Testis (tissue), 3 donors: ENCODE results near the gene SETD5. TPM values are rescaled to one million over a fixed set of nuclear protein-coding genes. Genes with fewer than 3 reads are reported as not detected.

ENCODE experiments used
- DNase-seq: peaks from one replicate; pipeline ENCODE4 v3.0.0-alpha.2; 2019
- H3K27ac ChIP-seq, 2 donors: fragments of 200-600 bp; sonication (generic); one replicate each; pipeline ENCODE4 v1.5.1; 2019
- H3K27me3 ChIP-seq: fragments of 200-600 bp; sonication (generic); one replicate; pipeline ENCODE4 v1.5.1; 2019
- H3K36me3 ChIP-seq: fragments of 200-600 bp; sonication (generic); one replicate; pipeline ENCODE4 v1.5.1; 2017; ENCODE audit warnings: low read depth; ENCODE audit errors: missing control alignments
- H3K4me1 ChIP-seq: fragments of 200-600 bp; sonication (generic); one replicate; pipeline ENCODE4 v1.5.1; 2019
- H3K4me3 ChIP-seq, 2 donors: fragments of 200-600 bp; sonication (generic); one replicate each; pipeline ENCODE4 v1.5.1; 2017 to 2019
- H3K9me3 ChIP-seq: fragments of 200-600 bp; sonication (generic); one replicate; pipeline ENCODE4 v1.5.1; 2017
- CTCF ChIP-seq, 3 experiments: fragments of 450-650 bp in 2 of 3; fragments of 200-600 bp in 1 of 3; sonication (generic) in 1 of 3; IDR thresholded peaks; one replicate each; pipeline ENCODE4 v1.5.1; 2016 to 2019; ENCODE audit warnings: antibody characterized with exemption in 3 of 3, mild to moderate bottlenecking in 2 of 3, moderate library complexity in 1 of 3
- POLR2A ChIP-seq: fragments of 450-650 bp; IDR thresholded peaks from one replicate; pipeline ENCODE4 v1.6.1; 2017; ENCODE audit warnings: antibody characterized with exemption, mild to moderate bottlenecking, moderate library complexity
- WGBS, 2 donors: methylation state at CpG; one replicate each; pipeline ENCODE4 v1.1.5; 2018; 5-methylcytosine and 5-hydroxymethylcytosine counted together
- intact Hi-C: fragments of 100-400 bp; cut with DNase I; formaldehyde crosslinking; loops from one replicate; pipeline ENCODE4 v1.15.1; 2023; ENCODE audit warnings: low total_unique reads
- polyA plus RNA-seq: library from polyadenylated mRNA; stranded (reverse); fragments of 350-450 nt; fragmentation: Illumina TruSeq; extraction: RNeasy Lipid Tissue Mini Kit (QIAGEN cat#74804); gene quantifications from one replicate; pipeline ENCODE4 v1.2.3, GENCODE V29; 2014; ENCODE audit warnings: low read depth, low replicate concordance; ENCODE audit not compliant: insufficient read depth
- total RNA-seq, 2 donors: library from RNA; depleted of rRNA; stranded (reverse); fragments of >200 nt; gene quantifications; one replicate each; pipeline ENCODE4 v1.2.3, GENCODE V29; 2016

SETD5 gene
- total and polyA plus RNA-seq, 3 donors from 2014 or later: 70.5 to 168 (median 155) TPM

GRCh38 chr3:9507586-9508578, 110.5 kb downstream of the SETD5 start:
- WGBS, 2 donors: 52 to 72% methylated on average over 9 to 13 of the region's 14 CpGs
- DNase-seq: no peak
- Histone ChIP-seq H3K36me3 (no peaks in the 10 kb centered on the region), H3K9me3 (no peaks in the 10 kb centered on the region), H3K27me3 (no peaks in the 10 kb centered on the region), H3K4me1 (no peaks in the 10 kb centered on the region), H3K4me3 (no peak overlapping the region), H3K27ac (no peak overlapping the region)
- TF ChIP-seq POLR2A: no peak
- no peak for TF ChIP-seq CTCF (IDR thresholded peaks at IDR 0.05)
- intact Hi-C loops: no loop called here

- H3K27ac ChIP-seq: no peak overlapping the region
- DNase-seq: no peak
- intact Hi-C loops: no loop called here
- no peaks in the 10 kb centered on the region for H3K27me3 ChIP-seq
- no peaks in the 10 kb centered on the region for H3K9me3 ChIP-seq
- WGBS, 2 donors: 7 to 15% methylated on average over 20 to 22 of the region's 25 CpGs
- H3K36me3 ChIP-seq: no peaks in the 10 kb centered on the region
- TF ChIP-seq POLR2A: no peak
- TF ChIP-seq CTCF (IDR thresholded peaks at IDR 0.05): no peak
- no peak overlapping the region for H3K4me3 ChIP-seq
- H3K4me1 ChIP-seq: no peaks in the 10 kb centered on the region
Measured at GRCh38 chr3:9508781-9509180, 111.4 kb downstream of the SETD5 start.

- no peaks in the 10 kb centered on the region for H3K27me3 ChIP-seq
- TF ChIP-seq CTCF (IDR thresholded peaks at IDR 0.05): no peak
- no peak for TF ChIP-seq POLR2A
- no peak for DNase-seq
- H3K4me3 ChIP-seq: no peak overlapping the region
- intact Hi-C loops: no loop called here
- 53 to 70% methylated on average over 7 of the region's 7 CpGs for WGBS, 2 donors
- H3K4me1 ChIP-seq: no peaks in the 10 kb centered on the region
- H3K36me3 ChIP-seq: no peaks in the 10 kb centered on the region
- H3K27ac ChIP-seq: no peak overlapping the region
- no peaks in the 10 kb centered on the region for H3K9me3 ChIP-seq
Measured at GRCh38 chr3:9512456-9513045, 115.1 kb downstream of the SETD5 start.

- no peak for TF ChIP-seq CTCF (IDR thresholded peaks at IDR 0.05)
- TF ChIP-seq POLR2A: no peak
- Histone ChIP-seq H3K4me3 (no peak overlapping the region), H3K27me3 (no peaks in the 10 kb centered on the region), H3K27ac (no peak overlapping the region), H3K4me1 (no peaks in the 10 kb centered on the region), H3K9me3 (no peaks in the 10 kb centered on the region), H3K36me3 (no peaks in the 10 kb centered on the region)
- DNase-seq: no peak
- intact Hi-C loops: no loop called here
- WGBS, 2 donors: 69 to 80% methylated on average over 4 of the region's 4 CpGs
Measured at GRCh38 chr3:9514306-9514705, 116.9 kb downstream of the SETD5 start.
